GM12873 (cell line): ENCODE measurements around the gene KAZN.

Experiments
- CTCF ChIP-seq: IDR thresholded peaks from 2 replicates; pipeline ENCODE4 v1.5.1; 2012; ENCODE audit warnings: low read depth, mild to moderate bottlenecking, moderate library complexity, low read length, control low read depth; ENCODE audit not compliant: insufficient read depth; ENCODE audit errors: missing control alignments

KAZN gene

GRCh38 chr1:14887764-14888350 is 289.4 kb downstream of the KAZN start:
- no peak for TF ChIP-seq CTCF

GRCh38 chr1:14888374-14888773 is 289.9 kb downstream of the KAZN start:
- TF ChIP-seq CTCF = no peak

- TF ChIP-seq CTCF = no peak
Observed at GRCh38 chr1:14889825-14890440, 291.4 kb downstream of the KAZN start.

GRCh38 chr1:14891991-14892390 is 293.5 kb downstream of the KAZN start:
- no peak for TF ChIP-seq CTCF

- TF ChIP-seq CTCF = no peak
Observed at GRCh38 chr1:14894811-14895560, 296.5 kb downstream of the KAZN start.

GRCh38 chr1:14895727-14896126 is 297.2 kb downstream of the KAZN start:
- TF ChIP-seq CTCF = no peak

GRCh38 chr1:14896381-14897079 is 298.0 kb downstream of the KAZN start:
- TF ChIP-seq CTCF = no peak
